ENCODE measurements around the gene ZNF525.
"Not testable (repeated sequence)": the region's sequence is repeated elsewhere in the genome, so short reads cannot be mapped to it uniquely, and the experiment has no call there.

ZNF525 gene

DNA sequence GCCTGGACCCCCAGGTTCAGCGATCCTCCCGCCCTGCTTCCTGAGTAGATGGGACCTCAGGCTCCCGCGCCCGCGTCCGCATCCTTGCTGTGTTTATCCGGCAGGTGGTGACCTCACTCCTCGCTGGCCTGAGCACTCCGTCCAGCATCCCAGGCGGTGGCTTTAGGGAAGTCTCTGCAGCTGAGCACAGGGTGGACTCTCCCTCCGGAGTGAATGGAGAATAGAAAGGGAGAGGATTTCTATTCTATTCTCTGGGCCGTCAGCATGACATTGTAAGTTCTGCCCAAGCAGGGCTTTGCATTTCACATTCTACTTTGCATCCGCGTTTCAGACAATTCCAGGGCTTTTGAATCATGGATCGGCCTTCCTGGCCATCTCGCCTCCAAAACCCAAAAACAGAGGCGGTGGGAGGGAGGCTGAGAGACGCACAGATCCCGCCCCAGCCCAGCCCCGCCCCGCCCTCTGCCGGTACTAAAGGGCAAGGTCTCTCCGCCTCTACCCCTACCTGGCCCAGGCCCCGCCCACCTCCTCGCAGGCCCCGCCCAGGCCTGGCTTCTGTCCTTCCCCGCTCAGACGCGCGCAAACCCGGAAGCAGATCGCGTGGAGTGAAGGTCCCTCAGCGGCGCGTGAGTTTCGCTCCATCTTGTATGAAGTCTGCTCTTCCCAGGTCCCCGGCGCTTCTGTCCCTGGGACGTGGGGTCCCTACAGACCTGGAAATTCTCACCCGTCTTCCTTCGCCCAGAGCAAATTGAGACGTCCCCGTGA lies at the start of gene ZNF525:
Gene ZNF525 (plus strand): TSS at position 572 of the 765 bp plus-strand sequence. CDS start 6,577 bp downstream, outside the sequence.
- peak; percentile 90 to 95 for DNase-seq (ENCODE audit: low read depth in 2 of 2)

DNA sequence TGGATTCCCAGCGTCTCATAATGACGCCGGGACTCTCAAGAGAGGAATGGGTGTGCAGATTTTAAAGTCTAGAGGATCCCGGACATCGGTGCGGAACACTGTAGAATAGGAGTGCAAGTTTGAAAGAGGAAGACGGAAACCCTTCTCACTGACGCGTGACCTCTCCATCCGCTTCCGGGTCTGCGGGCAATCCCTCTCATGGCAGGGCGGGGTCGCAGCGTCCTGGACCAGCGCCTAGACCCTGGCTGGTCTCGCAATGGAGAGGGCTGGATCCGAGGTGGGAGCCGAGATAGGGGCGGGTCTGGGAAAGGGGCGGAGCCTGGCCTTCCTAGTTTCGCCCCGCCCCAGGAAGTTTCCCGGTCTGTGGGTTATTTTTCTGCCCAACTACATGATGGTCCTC lies 36.5 kb upstream of the ZNF525 start:
- no peak for DNase-seq (ENCODE audit: low read depth in 2 of 2)

DNA sequence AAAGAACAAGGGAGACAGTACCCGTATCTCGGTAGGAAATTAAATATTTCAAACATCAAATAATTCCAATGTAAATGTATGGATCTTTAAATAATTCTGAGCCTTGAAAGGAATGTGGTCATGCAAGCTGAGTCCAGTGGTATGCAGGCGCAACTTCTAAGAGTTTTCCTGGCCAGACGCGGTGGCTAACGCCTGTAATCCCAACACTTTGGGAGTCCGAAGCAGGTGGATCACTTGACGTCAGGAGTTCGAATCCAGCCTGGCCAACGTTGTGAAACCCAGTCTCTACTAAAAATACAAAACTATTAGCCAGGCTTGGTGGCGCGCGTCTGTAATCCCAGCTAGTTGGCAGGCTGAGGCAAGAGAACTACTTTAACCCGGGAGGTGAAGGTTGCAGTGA lies 33.0 kb upstream of the ZNF525 start:
- no peak for DNase-seq (ENCODE audit: low read depth in 2 of 2)

DNA sequence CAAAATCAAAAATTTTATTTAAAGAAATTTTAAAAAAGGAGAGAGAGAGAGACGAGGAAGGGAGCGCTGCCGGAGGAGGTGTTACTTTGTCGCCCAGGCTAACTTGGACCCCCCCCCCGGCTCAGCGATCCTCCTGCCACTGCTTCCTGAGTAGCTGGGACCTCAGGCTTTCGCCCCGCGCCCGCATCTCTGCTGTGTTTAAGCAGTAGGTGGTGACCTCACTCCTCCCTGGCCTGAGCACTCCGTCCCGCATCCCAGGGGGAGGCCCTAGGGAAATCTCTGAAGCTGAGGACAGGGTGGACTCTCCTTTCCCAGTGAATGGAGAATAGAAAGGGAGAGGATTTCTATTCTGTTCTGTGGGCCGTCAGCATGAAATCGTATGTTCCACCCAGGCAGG lies 32.4 kb upstream of the ZNF525 start:
- DNase-seq (ENCODE audit: low read depth in 2 of 2): no peak

DNA sequence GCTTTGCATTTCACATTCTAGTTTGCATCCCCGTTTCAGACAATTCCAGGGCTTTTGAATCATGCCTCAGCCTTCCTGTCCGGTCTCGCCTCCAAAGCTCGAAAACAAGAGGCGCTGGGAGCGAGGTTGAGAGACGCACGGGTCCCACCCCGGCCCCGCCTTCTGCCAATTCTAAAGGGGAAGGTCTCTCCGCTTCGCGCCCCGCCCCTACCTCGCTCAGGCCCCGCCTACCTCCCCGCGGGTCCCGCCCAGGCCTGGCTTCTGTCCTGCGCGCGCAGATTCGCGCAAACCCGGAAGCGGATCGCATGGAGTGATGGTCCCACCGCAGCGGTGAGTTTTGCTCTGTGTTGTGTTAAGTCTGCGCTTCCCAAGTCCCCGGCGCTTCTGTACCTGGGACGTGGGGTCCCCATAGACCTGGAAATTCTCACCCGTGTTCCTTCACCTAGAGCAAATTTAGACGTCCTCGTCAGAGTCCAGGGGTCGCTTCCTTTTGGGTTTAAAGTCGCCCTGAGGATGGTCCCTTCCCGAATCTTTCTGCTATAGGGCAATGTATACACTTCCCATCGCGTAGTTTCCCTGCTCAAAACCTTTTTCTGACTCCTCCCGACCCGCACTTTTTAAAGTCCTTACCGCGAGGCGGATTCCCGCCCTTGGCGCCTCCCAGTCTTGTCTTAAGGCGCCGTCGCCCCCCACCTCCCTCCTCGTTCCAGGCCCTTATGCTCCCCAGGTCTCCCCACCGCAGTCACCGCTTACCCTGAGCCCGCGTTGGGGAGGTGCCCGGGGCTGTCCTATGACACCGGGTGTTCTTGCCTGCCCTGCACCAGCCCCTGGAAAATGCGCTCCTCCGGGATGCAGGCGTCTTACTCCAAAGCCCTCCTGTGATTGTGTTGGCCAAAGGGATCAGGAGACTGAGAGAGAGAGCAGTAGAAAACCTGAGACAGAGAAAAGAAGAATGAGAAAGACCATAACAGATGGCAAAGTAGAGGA lies 31.7 kb upstream of the ZNF525 start, which contains the start of gene ZNF845:
Gene ZNF845 (plus strand): TSS at position 287 of the 987 bp plus-strand sequence. CDS start 7,559 bp downstream, outside the sequence.
- DNase-seq (ENCODE audit: low read depth in 2 of 2): peak; percentile 89

DNA sequence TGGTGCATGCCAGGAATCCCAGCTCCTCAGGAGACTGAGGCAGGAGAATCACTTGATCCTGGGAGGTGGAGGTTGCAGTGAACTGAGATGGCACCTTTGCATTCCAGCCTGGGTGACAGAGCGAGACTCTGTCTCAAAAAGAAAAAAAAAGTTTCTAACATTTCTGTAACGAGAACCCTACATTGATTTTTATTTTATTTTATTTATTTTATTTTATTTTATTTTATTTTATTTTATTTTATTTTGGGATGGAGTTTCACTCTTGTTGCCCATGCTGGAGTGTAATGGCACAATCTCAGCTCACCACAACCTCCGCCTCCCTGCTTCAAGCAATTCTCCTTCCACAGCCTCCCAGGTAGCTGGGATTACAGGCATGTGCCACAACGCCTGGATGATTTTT lies 21.1 kb upstream of the ZNF525 start:
- not testable (repeated sequence) for DNase-seq (ENCODE audit: low read depth in 2 of 2)

DNA sequence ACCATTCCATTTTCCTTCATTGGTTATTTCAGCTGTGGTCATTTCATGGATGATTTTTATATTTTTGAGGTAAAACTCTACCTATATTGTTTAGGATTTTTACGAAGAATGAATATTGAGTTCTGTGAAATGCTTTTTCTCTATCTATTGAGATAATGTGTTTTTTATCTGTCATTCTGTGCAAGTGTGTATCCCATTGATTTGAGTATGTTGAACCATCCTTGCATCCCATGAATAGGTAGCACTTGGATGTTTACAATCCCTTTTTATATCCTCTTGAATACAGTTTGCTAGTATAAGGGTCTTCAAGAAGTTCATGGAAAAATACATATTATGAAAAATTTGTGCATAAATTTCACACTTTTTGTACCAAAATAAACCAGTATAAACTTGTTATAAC lies 9.8 kb upstream of the ZNF525 start:
- DNase-seq (ENCODE audit: low read depth in 2 of 2): no peak

DNA sequence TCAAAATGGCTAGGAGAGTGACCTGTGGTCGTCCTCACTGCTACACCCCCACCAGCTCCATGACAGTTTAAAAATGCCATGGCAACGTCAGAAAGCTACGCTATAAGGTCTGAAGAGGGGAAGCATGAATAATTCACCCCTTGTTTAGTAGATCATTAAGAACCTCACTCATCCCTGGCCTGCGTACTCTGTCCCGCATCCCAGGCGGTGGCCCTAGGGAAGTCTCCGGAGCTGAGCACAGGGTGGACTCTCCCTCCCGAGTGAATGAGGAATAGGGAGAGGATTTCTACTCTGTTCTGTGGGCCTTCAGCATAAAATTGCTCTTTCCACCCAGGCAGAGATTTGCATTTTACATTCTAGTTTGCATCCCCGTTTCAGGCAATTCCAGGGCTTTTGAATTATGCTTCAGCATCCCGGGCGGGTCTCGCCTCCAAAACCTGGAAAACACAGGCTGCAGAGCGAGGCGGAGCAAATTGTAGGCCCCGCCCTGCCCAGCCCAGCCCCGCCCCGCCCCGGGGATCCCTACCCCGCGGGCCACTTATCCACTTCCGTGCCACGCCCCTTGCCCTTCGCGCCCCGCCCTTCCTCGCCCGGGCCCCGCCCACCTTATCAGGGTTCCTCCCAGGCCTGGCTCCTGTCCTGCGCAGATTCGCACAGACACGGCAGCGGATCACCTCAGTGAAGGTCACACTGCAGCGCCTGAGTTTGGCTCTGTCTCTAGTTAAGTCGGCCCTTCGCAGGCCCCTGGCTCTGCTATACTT lies 7.5 kb upstream of the ZNF525 start:
- no peak for DNase-seq (ENCODE audit: low read depth in 2 of 2)

DNA sequence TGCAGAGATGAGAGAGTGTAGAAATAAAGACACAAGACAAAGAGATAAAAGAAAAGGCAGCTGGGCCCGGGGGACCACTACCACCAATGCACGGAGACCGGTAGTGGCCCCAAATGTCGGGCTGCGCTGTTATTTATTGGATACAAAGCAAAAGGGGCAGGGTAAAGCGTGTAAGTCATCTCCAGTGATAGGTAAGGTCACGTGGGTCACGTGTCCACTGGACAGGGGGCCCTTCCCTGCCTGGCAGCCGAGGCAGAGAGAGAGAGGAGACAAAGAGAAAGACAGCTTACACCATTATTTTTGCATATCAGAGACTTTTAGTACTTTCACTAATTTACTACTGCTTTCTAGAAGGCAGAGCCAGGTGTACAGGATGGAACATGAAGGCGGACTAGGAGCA lies 5.4 kb upstream of the ZNF525 start:
- DNase-seq (ENCODE audit: low read depth in 2 of 2): not testable (repeated sequence)

DNA sequence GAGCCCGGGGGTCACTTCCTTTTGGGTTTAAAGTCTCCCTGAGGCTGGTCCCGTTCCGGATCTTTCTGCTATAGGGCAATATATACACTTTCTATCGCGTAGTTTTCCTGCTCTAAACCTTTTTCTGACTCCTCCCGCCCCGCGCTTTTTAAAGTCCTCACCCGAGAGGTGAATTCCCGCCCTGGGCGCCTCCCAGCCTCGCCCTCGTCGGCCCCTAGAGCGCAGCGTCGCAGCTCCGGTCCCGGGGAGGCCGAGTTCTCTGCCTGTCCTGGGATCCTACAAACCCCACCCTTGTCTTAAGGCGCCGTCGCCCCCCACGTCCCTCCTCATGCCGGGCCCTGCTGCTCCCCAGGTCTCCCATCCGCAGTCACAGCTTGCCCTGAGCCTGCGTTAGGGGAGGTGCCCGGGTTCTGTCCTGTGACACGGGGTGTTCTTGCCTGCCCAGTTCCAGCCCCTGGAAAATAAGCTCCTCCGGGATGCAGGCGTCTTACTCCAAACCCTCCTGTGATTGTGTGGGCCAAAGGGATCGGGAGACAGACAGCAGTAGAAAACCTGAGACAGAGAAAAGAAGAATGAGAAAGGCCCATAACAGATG lies 491 bp downstream of the ZNF525 start:
- peak; percentile 2 to 26 for DNase-seq (ENCODE audit: low read depth in 2 of 2)

DNA sequence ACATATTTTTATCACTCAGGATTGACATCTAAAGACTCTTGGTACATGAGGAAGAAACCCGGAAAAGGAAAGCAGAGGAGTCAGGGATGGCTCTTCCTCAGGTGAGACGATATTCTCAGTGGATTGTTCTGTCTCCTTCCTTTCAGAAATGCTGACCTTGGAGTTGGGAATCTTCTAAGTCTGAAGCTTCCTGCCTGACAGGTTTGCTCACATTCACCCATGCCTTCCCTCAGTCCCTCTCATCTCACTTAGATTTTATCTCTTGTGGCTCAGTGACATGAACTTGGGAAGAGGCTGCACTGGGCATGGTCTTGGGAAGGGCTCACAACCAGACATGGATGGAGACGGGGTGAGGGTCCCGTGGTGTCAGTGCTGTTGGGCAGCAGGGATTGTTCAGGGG lies 6.7 kb downstream of the ZNF525 start:
- DNase-seq (ENCODE audit: low read depth in 2 of 2): no peak

DNA sequence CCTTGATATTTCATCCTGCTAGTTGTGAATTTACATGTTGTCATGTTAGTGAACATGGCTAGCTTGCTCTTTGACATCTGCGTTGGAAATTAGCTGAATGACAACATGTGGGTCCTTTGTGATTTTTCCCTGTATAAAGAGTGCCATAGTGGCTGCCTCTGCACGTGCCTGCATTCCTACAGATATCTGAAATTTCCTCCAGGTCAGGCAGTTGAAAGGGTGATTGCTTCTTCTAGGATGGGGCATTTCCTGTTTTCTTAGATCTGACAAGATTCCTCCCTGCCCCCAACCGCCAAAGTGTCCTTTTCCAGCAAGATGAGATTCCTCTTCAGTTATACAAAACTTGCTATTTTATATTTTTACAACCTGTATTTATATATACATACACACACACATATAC lies 8.8 kb downstream of the ZNF525 start:
- no peak for DNase-seq (ENCODE audit: low read depth in 2 of 2)

DNA sequence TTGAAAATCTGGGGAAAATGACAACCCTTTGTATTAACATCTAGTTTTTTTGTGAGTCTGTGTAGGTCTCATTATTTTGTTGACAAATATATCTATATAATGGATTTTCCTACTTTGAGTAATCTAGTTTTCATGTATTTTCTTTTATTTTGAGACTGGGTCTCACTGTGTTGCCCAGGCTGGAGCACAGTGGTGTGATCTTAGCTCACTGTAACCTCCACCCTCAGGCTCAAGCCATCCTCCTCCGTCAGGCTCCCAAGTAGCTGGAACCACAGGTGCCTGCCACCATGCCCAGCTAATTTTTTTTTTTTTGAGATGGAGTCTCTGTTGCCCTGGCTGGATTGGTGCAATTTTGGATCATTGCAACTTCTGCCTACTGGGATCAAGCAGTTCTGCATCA lies 9.2 kb downstream of the ZNF525 start:
- DNase-seq (ENCODE audit: low read depth in 2 of 2): no peak

DNA sequence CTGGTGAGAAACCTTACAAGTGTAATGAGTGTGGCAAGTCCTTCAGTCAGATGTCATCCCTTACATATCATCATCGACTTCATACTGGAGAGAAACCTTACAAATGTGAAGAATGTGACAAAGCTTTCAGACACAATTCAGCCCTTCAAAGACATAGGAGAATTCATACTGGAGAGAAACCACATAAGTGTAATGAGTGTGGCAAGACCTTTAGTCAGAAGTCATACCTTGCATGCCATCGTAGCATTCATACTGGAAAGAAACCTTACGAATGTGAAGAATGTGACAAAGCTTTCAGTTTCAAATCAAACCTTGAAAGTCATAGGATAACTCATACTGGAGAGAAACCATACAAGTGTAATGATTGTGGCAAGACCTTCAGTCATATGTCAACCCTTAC lies 15.9 kb downstream of the ZNF525 start:
- no peak for DNase-seq (ENCODE audit: low read depth in 2 of 2)

DNA sequence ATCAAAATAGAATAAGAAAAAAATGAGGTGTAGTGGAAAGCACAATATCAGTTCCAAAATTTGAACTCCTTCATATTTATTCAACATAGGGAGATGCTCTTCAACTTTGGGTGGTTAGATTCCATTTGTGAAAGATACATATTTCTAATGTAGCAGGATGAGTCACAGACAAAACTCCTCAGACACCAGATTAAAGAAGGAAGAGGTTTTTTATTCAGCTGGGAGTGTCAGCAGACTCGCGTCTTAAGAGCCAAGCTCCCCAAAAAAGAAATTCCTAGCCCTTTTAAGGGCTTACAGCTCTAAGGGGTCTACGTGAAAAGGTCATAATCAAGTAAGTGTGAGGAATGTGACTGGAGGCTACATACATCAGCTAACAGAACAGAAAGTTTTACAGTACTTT lies 22.7 kb downstream of the ZNF525 start:
- DNase-seq (ENCODE audit: low read depth in 2 of 2): no peak

DNA sequence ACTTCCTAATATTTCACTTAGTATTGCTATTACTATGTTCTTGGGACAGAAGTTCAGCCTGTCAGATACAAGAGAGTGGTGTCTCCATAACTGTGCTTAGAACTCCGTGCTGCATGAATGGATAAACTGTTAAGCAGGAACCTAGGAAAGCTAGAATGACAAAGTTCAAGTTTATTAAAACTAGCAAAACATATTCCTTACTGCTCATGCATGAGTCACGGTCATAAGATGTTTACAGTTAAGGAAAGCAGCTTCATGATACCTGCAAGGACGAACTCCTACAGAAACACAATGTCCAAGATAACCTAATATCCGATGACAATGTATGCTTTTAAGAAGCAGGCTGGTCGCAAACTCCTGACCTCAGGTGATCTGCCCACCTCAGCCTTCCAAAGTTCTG lies 23.4 kb downstream of the ZNF525 start:
- no peak for DNase-seq (ENCODE audit: low read depth in 2 of 2)

DNA sequence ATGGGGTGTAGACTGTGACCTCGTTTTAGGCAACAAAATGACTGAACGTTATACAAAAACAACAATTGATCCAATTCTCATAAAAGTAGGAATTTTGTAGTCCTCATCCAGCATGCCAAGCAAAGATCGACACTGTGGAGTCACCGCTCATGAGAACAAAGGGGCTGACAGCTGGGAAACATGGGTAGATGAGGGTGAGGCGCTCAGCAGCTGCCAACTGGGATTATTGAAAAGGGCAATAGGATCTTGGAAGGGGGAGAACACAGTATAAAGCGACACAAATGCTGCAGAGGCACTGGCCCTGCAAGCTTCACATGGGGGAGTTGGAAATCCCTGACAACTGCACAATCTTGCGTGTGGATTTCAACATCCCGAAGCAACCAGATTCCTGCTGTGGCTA lies 24.1 kb downstream of the ZNF525 start:
- no peak for DNase-seq (ENCODE audit: low read depth in 2 of 2)

DNA sequence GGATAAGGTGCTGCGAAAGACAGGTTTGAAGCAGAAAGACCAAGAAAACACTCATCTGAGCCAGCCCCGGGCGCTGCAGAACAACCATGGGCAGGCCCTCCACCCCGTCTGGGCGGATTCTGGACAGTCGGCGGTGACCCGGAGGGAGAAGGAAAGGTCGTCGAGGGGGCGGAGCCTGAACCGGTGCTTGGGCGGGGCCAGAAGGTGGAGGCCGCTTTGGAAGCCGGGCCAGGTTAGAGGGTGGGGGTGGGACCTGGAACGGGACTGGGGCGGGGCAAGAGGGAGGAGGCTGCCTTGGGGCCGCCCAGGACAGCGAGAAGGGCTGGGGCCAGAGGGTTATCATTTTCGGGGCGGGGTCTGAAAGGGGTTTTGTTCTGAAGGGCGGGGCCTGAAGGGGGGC lies 24.5 kb downstream of the ZNF525 start:
- no peak for DNase-seq (ENCODE audit: low read depth in 2 of 2)

DNA sequence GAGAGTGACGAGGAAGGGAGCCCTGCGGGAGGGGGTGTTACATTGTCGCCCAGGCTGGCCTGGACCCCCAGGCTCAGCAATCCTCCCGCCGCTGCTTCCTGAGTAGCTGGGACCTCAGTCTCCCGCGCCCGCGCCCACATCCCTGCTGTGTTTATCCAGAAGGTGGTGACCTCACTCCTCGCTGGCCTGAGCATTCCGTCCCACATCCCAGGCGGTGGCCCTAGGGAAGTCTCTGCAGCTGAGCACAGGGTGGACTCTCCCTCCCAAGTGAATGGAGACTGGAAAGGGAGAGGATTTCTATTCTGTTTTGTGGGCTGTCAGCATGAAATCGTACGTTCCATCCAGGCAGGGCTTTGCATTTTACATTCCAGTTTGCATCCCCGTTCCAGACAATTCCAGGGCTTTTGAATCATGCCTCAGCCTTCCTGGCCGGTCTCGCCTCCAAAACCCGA lies 29.0 kb downstream of the ZNF525 start:
- no peak for DNase-seq (ENCODE audit: low read depth in 2 of 2)

DNA sequence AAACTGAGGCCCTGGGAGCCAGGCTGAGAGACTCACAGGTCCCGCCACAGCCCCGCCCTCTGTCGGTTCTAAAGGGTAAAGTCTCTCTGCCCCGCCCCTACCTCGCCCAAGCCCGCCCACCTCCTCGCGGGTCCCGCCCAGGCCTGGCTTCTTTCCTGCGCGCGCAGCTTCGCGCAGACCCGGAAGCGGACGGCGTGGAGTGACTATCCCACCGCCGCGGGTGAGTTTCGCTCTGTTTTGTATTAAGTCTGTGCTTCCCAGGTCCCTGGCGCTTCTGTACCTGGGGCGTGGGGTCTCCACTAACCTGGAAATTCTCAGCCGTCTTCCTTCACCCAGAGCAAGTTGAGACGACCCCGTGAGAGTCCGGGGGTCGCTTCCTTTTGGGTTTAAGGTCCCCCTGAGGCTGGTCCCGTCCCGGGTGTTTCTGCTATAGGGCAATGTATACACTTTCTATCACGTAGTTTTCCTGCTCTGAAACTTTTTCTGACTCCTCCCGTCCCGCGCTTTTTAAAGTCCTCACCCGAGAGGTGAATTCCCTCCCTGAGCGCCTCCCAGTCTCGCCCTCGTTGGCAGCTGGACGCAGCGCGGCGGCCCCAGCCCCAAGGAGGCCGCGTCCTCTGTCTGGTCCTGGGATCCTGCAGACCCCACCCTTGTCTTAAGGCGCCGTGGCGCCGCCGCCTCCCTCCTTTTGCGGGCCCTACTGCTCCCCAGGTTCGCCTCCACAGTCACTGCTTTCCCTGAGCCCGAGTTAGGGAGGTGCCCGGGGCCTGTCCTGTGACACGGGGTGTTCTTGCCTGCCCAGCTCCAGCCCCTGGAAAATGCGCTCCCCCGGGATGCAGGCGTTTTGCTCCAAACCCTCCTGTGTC lies 29.7 kb downstream of the ZNF525 start, which contains the start of gene ZNF765:
Gene ZNF765 (plus strand): TSS at position 176 of the 866 bp plus-strand sequence. CDS start 2,867 bp downstream, outside the sequence.
- DNase-seq (ENCODE audit: low read depth in 2 of 2): peak; percentile 92 to 95

All from stimulated activated CD4-positive, alpha-beta T cell treated with anti-CD3 and anti-CD28 coated beads, Interleukin-15, amount 100 ng/mL, for 48 hours (primary cell).